ENCODE results near the gene MICU2.

The MICU2 gene

GRCh38 chr13:21576426-21576825 is 27.5 kb downstream of the MICU2 start:
- TF ChIP-seq FOXP2 (optimal IDR thresholded peaks at IDR 0.05; ENCODE audit: borderline replicate concordance, extremely low read depth, extremely low read length, insufficient read depth) = no peak
- no peak for TF ChIP-seq REST (IDR thresholded peaks at IDR 0.05; ENCODE audit: insufficient read depth in 1 of 2, low read depth in 2 of 2, low read length in 2 of 2)
- TF ChIP-seq TAF1 (IDR thresholded peaks at IDR 0.05; ENCODE audit: borderline replicate concordance, insufficient read depth, low read length) = no peak
- no peak for TF ChIP-seq POLR2AphosphoS5 (IDR thresholded peaks at IDR 0.05; ENCODE audit: low read depth, low read length)
- TF ChIP-seq SIN3A (IDR thresholded peaks at IDR 0.05; ENCODE audit: borderline replicate concordance, insufficient read depth, low read length) = no peak

GRCh38 chr13:21573920-21574712 is 29.9 kb downstream of the MICU2 start:
- no peak for TF ChIP-seq FOXP2 (optimal IDR thresholded peaks at IDR 0.05; ENCODE audit: borderline replicate concordance, extremely low read depth, extremely low read length, insufficient read depth)

GRCh38 chr13:21569686-21570085 is 34.3 kb downstream of the MICU2 start:
- TF ChIP-seq REST (IDR thresholded peaks at IDR 0.05; ENCODE audit: insufficient read depth in 1 of 2, low read depth in 2 of 2, low read length in 2 of 2) = no peak
- no peak for TF ChIP-seq TAF1 (IDR thresholded peaks at IDR 0.05; ENCODE audit: borderline replicate concordance, insufficient read depth, low read length)
- TF ChIP-seq SIN3A (IDR thresholded peaks at IDR 0.05; ENCODE audit: borderline replicate concordance, insufficient read depth, low read length) = no peak
- no peak for TF ChIP-seq POLR2AphosphoS5 (IDR thresholded peaks at IDR 0.05; ENCODE audit: low read depth, low read length)
- TF ChIP-seq FOXP2 (optimal IDR thresholded peaks at IDR 0.05; ENCODE audit: borderline replicate concordance, extremely low read depth, extremely low read length, insufficient read depth) = no peak

GRCh38 chr13:21568854-21569253 is 35.1 kb downstream of the MICU2 start:
- no peak for TF ChIP-seq REST (IDR thresholded peaks at IDR 0.05; ENCODE audit: insufficient read depth in 1 of 2, low read depth in 2 of 2, low read length in 2 of 2)
- TF ChIP-seq SIN3A (IDR thresholded peaks at IDR 0.05; ENCODE audit: borderline replicate concordance, insufficient read depth, low read length) = no peak
- no peak for TF ChIP-seq FOXP2 (optimal IDR thresholded peaks at IDR 0.05; ENCODE audit: borderline replicate concordance, extremely low read depth, extremely low read length, insufficient read depth)
- TF ChIP-seq TAF1 (IDR thresholded peaks at IDR 0.05; ENCODE audit: borderline replicate concordance, insufficient read depth, low read length) = no peak
- no peak for TF ChIP-seq POLR2AphosphoS5 (IDR thresholded peaks at IDR 0.05; ENCODE audit: low read depth, low read length)

- TF ChIP-seq SIN3A (IDR thresholded peaks at IDR 0.05; ENCODE audit: borderline replicate concordance, insufficient read depth, low read length) (no peak), POLR2AphosphoS5 (IDR thresholded peaks at IDR 0.05; ENCODE audit: low read depth, low read length) (no peak), REST (IDR thresholded peaks at IDR 0.05; ENCODE audit: insufficient read depth in 1 of 2, low read depth in 2 of 2, low read length in 2 of 2) (no peak), FOXP2 (optimal IDR thresholded peaks at IDR 0.05; ENCODE audit: borderline replicate concordance, extremely low read depth, extremely low read length, insufficient read depth) (no peak), TAF1 (IDR thresholded peaks at IDR 0.05; ENCODE audit: borderline replicate concordance, insufficient read depth, low read length) (no peak)
These were observed 36.3 kb downstream of the MICU2 start for GRCh38 chr13:21567714-21568113.

All from PFSK-1 (cell line).